Measurements from ENCODE around the gene CCT8L2. TPM values are rescaled to one million over a fixed set of nuclear protein-coding genes. Genes with fewer than 3 reads are reported as not detected.
"Not testable (repeated sequence)": the region's sequence is repeated elsewhere in the genome, so short reads cannot be mapped to it uniquely, and the experiment has no call there.

Gene CCT8L2
- total RNA-seq, 1 experiment from 2014 or later = not detected

- H4K5ac ChIP-seq (ENCODE audit: insufficient read length, low read depth, low read length); H3K4me3 Mint-ChIP-seq: not testable (repeated sequence)
Measured at GRCh38 chr22:16560651-16561050, 32.0 kb downstream of the CCT8L2 start.

GRCh38 chr22:16559996-16560395 is 32.6 kb downstream of the CCT8L2 start:
- not testable (repeated sequence) for H3K56ac ChIP-seq (ENCODE audit: insufficient read length, low read depth, low read length); H3K18ac ChIP-seq (ENCODE audit: insufficient read length, low read depth, low read length); H3K9ac ChIP-seq (ENCODE audit: extremely low read depth, insufficient read length, low read length); H2BK12ac ChIP-seq (ENCODE audit: insufficient read length, low read depth, low read length); H4K20me1 ChIP-seq (ENCODE audit: control insufficient read depth, insufficient read depth, insufficient read length); H4K8ac ChIP-seq (replicated peaks; ENCODE audit: insufficient read length, low read depth, low read length); H2BK5ac ChIP-seq (ENCODE audit: insufficient read length, low read length); H3T11ph ChIP-seq (ENCODE audit: low read length); DNase-seq; H3K4me2 ChIP-seq (ENCODE audit: insufficient read depth, insufficient read length, low read length); H3K27me3 ChIP-seq (ENCODE audit: insufficient read depth, low read length); H3K4ac ChIP-seq (ENCODE audit: low read depth, low read length); H3K27me3 Mint-ChIP-seq (ENCODE audit: low read depth); H2AFZ ChIP-seq (ENCODE audit: low read length); H2BK15ac ChIP-seq (ENCODE audit: low read depth, low read length); H3K14ac ChIP-seq (ENCODE audit: insufficient read depth, low read length); H2AK5ac ChIP-seq (ENCODE audit: insufficient read length, low read length); H3K36me3 Mint-ChIP-seq (ENCODE audit: insufficient read depth in 1 of 3, low read depth in 3 of 3); H4K5ac ChIP-seq (ENCODE audit: insufficient read length, low read depth, low read length); H3K27ac ChIP-seq (ENCODE audit: insufficient read length, low read depth, low read length); H2BK120ac ChIP-seq (ENCODE audit: low read depth, low read length, poor library complexity, severe bottlenecking); H3K27ac Mint-ChIP-seq; H3K79me1 ChIP-seq (ENCODE audit: insufficient read depth, low read depth, low read length, poor library complexity, severe bottlenecking); H3K23me2 ChIP-seq (ENCODE audit: insufficient read length, low read depth, low read length, poor library complexity, severe bottlenecking); H3K79me2 ChIP-seq (ENCODE audit: insufficient read depth, low read length); H3K4me1 ChIP-seq (ENCODE audit: insufficient read depth, low read length); H2BK20ac ChIP-seq (ENCODE audit: low read depth, low read length, poor library complexity, severe bottlenecking); H3K4me1 Mint-ChIP-seq; H3K4me3 Mint-ChIP-seq; H4K91ac ChIP-seq (ENCODE audit: insufficient read length, low read depth, low read length); H3K23ac ChIP-seq (ENCODE audit: insufficient read length, low read depth, low read length)
- H3K9me3 Mint-ChIP-seq = peaks cover 30 to 55% of the 10 kb centered on the region in 2 experiments
- WGBS (ENCODE audit: extremely low coverage, insufficient read length, low lambda C conversion rate) = no CpG with 5 or more reads among the region's 1 CpG
- H3K9me3 ChIP-seq (ENCODE audit: control insufficient read depth, low read depth, low read length) = peaks cover 21% of the 10 kb centered on the region

More at GRCh38 chr22:16560651-16561050, 32.0 kb downstream of the CCT8L2 start:
- H3K27me3 Mint-ChIP-seq (ENCODE audit: low read depth); H3T11ph ChIP-seq (ENCODE audit: low read length); H3K18ac ChIP-seq (ENCODE audit: insufficient read length, low read depth, low read length); H3K23ac ChIP-seq (ENCODE audit: insufficient read length, low read depth, low read length); H3K23me2 ChIP-seq (ENCODE audit: insufficient read length, low read depth, low read length, poor library complexity, severe bottlenecking); H2AK5ac ChIP-seq (ENCODE audit: insufficient read length, low read length); H3K9ac ChIP-seq (ENCODE audit: extremely low read depth, insufficient read length, low read length); H3K4me1 Mint-ChIP-seq; H3K4me1 ChIP-seq (ENCODE audit: insufficient read depth, low read length); DNase-seq; H3K27ac Mint-ChIP-seq; H4K8ac ChIP-seq (replicated peaks; ENCODE audit: insufficient read length, low read depth, low read length); H3K4me2 ChIP-seq (ENCODE audit: insufficient read depth, insufficient read length, low read length); H3K27ac ChIP-seq (ENCODE audit: insufficient read length, low read depth, low read length); H4K20me1 ChIP-seq (ENCODE audit: control insufficient read depth, insufficient read depth, insufficient read length); H2BK120ac ChIP-seq (ENCODE audit: low read depth, low read length, poor library complexity, severe bottlenecking); H2AFZ ChIP-seq (ENCODE audit: low read length); H3K14ac ChIP-seq (ENCODE audit: insufficient read depth, low read length); H3K27me3 ChIP-seq (ENCODE audit: insufficient read depth, low read length); H2BK15ac ChIP-seq (ENCODE audit: low read depth, low read length); H3K4ac ChIP-seq (ENCODE audit: low read depth, low read length); H3K56ac ChIP-seq (ENCODE audit: insufficient read length, low read depth, low read length); H3K79me2 ChIP-seq (ENCODE audit: insufficient read depth, low read length); H3K79me1 ChIP-seq (ENCODE audit: insufficient read depth, low read depth, low read length, poor library complexity, severe bottlenecking); H4K91ac ChIP-seq (ENCODE audit: insufficient read length, low read depth, low read length); H2BK12ac ChIP-seq (ENCODE audit: insufficient read length, low read depth, low read length); H2BK5ac ChIP-seq (ENCODE audit: insufficient read length, low read length); H3K36me3 Mint-ChIP-seq (ENCODE audit: insufficient read depth in 1 of 3, low read depth in 3 of 3); H2BK20ac ChIP-seq (ENCODE audit: low read depth, low read length, poor library complexity, severe bottlenecking): not testable (repeated sequence)
- H3K9me3 ChIP-seq (ENCODE audit: control insufficient read depth, low read depth, low read length) = peaks cover 21% of the 10 kb centered on the region
- peaks cover 23 to 52% of the 10 kb centered on the region in 2 experiments for H3K9me3 Mint-ChIP-seq
- no CpG with 5 or more reads among the region's 5 CpGs for WGBS (ENCODE audit: extremely low coverage, insufficient read length, low lambda C conversion rate)
